IMR-90 (cell line): ENCODE results near the gene AXIN1.

Source experiments
- CEBPB ChIP-seq: IDR thresholded peaks from 2 replicates; pipeline ENCODE4 v1.6.1; 2012; ENCODE audit warnings: low read depth, low read length, improper control_type of control experiment
- CTCF ChIP-seq: conservative IDR thresholded peaks from 2 replicates; pipeline ENCODE4 v1.5.1; 2012; ENCODE audit warnings: mild to moderate bottlenecking, low read depth, low read length, improper control_type of control experiment
- ELK1 ChIP-seq: fragments of 150-350 bp; IDR thresholded peaks from 2 replicates; pipeline ENCODE4 v1.6.1; 2016; ENCODE audit warnings: low read depth, mild to moderate bottlenecking, low read length, moderate library complexity, borderline replicate concordance
- MAFK ChIP-seq: IDR thresholded peaks from 2 replicates; pipeline ENCODE4 v1.6.1; 2012; ENCODE audit warnings: low read depth, low read length, improper control_type of control experiment
- MAZ ChIP-seq: IDR thresholded peaks from 2 replicates; pipeline ENCODE4 v1.6.1; 2012; ENCODE audit warnings: low read depth, mild to moderate bottlenecking, low read length, improper control_type of control experiment, moderate library complexity, borderline replicate concordance
- MXI1 ChIP-seq: IDR thresholded peaks from 2 replicates; pipeline ENCODE4 v1.6.1; 2012; ENCODE audit warnings: low read depth, mild to moderate bottlenecking, low read length, moderate library complexity, borderline replicate concordance
- POLR2A ChIP-seq: IDR thresholded peaks from 2 replicates; pipeline ENCODE4 v1.6.1; 2012; ENCODE audit warnings: mild to moderate bottlenecking, low read depth, low read length
- RAD21 ChIP-seq: IDR thresholded peaks from 2 replicates; pipeline ENCODE4 v1.6.1; 2012; ENCODE audit warnings: low read length, improper control_type of control experiment
- RFX5 ChIP-seq: IDR thresholded peaks from 2 replicates; pipeline ENCODE4 v1.8.0; 2012; ENCODE audit warnings: low read depth, mild to moderate bottlenecking, low read length, moderate library complexity
- SMC3 ChIP-seq: fragments of 150-350 bp; IDR thresholded peaks from 2 replicates; pipeline ENCODE4 v1.6.1; 2016; ENCODE audit warnings: low read depth, mild to moderate bottlenecking, antibody characterized with exemption, low read length, moderate library complexity
- USF2 ChIP-seq: fragments of 150-350 bp; IDR thresholded peaks from 2 replicates; pipeline ENCODE4 v1.6.1; 2017; ENCODE audit warnings: mild to moderate bottlenecking, antibody characterized with exemption, low read length, low read depth

GRCh38 chr16:283033-283805, 69.3 kb downstream of the AXIN1 start, which contains the start of gene PDIA2:
- TF ChIP-seq RAD21 (no peak), CTCF (no peak), SMC3 (no peak), MAZ (no peak), POLR2A (no peak), MXI1 (no peak), MAFK (no peak), RFX5 (no peak), CEBPB (no peak), USF2 (no peak), ELK1 (no peak)
